ENCODE data around the gene ZP2.

GRCh38 chr16:21228361-21228872 is 17.0 kb upstream of the ZP2 start:
- no peak for TF ChIP-seq POLR2A (IDR thresholded peaks at IDR 0.05)
- TF ChIP-seq CTCF (IDR thresholded peaks at IDR 0.05) = no peak
